Large intestine (tissue), 12 donors: ENCODE measurements around the gene SSNA1. TPM values are rescaled to one million over a fixed set of nuclear protein-coding genes. Genes with fewer than 3 reads are reported as not detected.

ENCODE experiments used
- DNase-seq, 2 donors: peaks; one replicate each; pipeline versions ENCODE4 v3.0.0 to v3.0.0-alpha.2; 2013
- H3K27ac ChIP-seq: one replicate; pipeline ENCODE4 v1.5.1; 2013; ENCODE audit warnings: low read length
- H3K27me3 ChIP-seq: 2 replicates; pipeline ENCODE4 v1.6.1; 2013; ENCODE audit warnings: low read length; ENCODE audit not compliant: control insufficient read depth, insufficient read depth
- H3K36me3 ChIP-seq: 2 replicates; pipeline ENCODE4 v1.6.1; 2013; ENCODE audit warnings: low read length; ENCODE audit not compliant: control insufficient read depth, insufficient read depth
- H3K4me1 ChIP-seq: one replicate; pipeline ENCODE4 v1.6.1; 2013; ENCODE audit warnings: low read length; ENCODE audit not compliant: control insufficient read depth, insufficient read depth
- H3K4me3 ChIP-seq: one replicate; pipeline ENCODE4 v1.5.1; 2013; ENCODE audit warnings: low read length
- H3K9me3 ChIP-seq: one replicate; pipeline ENCODE4 v1.6.1; 2013; ENCODE audit warnings: mild to moderate bottlenecking, low read depth, low read length, moderate library complexity; ENCODE audit not compliant: control insufficient read depth
- WGBS: methylation state at CpG from one replicate; pipeline ENCODE4 v1.1.5; 2013; ENCODE audit warnings: low lambda C conversion rate; ENCODE audit not compliant: insufficient coverage; 5-methylcytosine and 5-hydroxymethylcytosine counted together
- long read RNA-seq, 11 donors: transcript quantifications; one replicate each; lab custom pipeline, GENCODE V29; 2026
- polyA plus RNA-seq: library from polyadenylated mRNA; unstranded; fragments of 120-200 nt; gene quantifications from one replicate; pipeline ENCODE4 v1.2.1, GENCODE V29; 2013

Gene SSNA1
- 66.0 TPM for polyA plus RNA-seq
- long read RNA-seq, donor 1, transcript SSNA1-201 (3 exons, 896 nt), result major isoform, 14 of 16 reads
- long read RNA-seq, donor 1, partial matches to known transcripts, result 0 of 16 reads
- long read RNA-seq, donor 1, other reads (novel, unspliced or antisense), result 0 of 16 reads
- long read RNA-seq, donor 2, transcript SSNA1-201 (3 exons, 896 nt), result major isoform, 43 of 64 reads
- long read RNA-seq, donor 2, transcript SSNA1-202 (2 exons, 1,170 nt), result minor isoform, 21 of 64 reads
- long read RNA-seq, donor 2, partial matches to known transcripts, result 0 of 64 reads
- long read RNA-seq, donor 2, other reads (novel, unspliced or antisense), result 0 of 64 reads
- long read RNA-seq, donor 3, result 0 reads
- long read RNA-seq, donor 4, partial matches to known transcripts, result 0 of 3 reads
- long read RNA-seq, donor 4, other reads (novel, unspliced or antisense), result 0 of 3 reads
- long read RNA-seq, donor 5, transcript SSNA1-201 (3 exons, 896 nt), result major isoform, 11 of 18 reads
- long read RNA-seq, donor 5, partial matches to known transcripts, result 0 of 18 reads
- long read RNA-seq, donor 5, other reads (novel, unspliced or antisense), result 0 of 18 reads
- long read RNA-seq, donor 6, transcript SSNA1-202 (2 exons, 1,170 nt), result minor isoform, 18 of 47 reads
- long read RNA-seq, donor 6, transcript SSNA1-201 (3 exons, 896 nt), result major isoform, 28 of 47 reads
- long read RNA-seq, donor 6, partial matches to known transcripts, result 0 of 47 reads
- long read RNA-seq, donor 6, other reads (novel, unspliced or antisense), result 0 of 47 reads
- long read RNA-seq, donor 7, transcript SSNA1-201 (3 exons, 896 nt), result major isoform, 15 of 28 reads
- long read RNA-seq, donor 7, transcript SSNA1-202 (2 exons, 1,170 nt), result minor isoform, 12 of 28 reads
- long read RNA-seq, donor 7, partial matches to known transcripts, result 0 of 28 reads
- long read RNA-seq, donor 7, other reads (novel, unspliced or antisense), result 0 of 28 reads
- long read RNA-seq, donor 8, transcript SSNA1-202 (2 exons, 1,170 nt), result minor isoform, 27 of 60 reads
- long read RNA-seq, donor 8, transcript SSNA1-201 (3 exons, 896 nt), result major isoform, 31 of 60 reads
- long read RNA-seq, donor 8, partial matches to known transcripts, result 0 of 60 reads
- long read RNA-seq, donor 8, other reads (novel, unspliced or antisense), result 0 of 60 reads
- long read RNA-seq, donor 9, transcript SSNA1-201 (3 exons, 896 nt), result major isoform, 29 of 44 reads
- long read RNA-seq, donor 9, transcript SSNA1-202 (2 exons, 1,170 nt), result minor isoform, 14 of 44 reads
- long read RNA-seq, donor 9, partial matches to known transcripts, result 0 of 44 reads
- long read RNA-seq, donor 9, other reads (novel, unspliced or antisense), result 0 of 44 reads
- long read RNA-seq, donor 10, transcript SSNA1-201 (3 exons, 896 nt), result major isoform, 37 of 54 reads
- long read RNA-seq, donor 10, transcript SSNA1-202 (2 exons, 1,170 nt), result minor isoform, 15 of 54 reads
- long read RNA-seq, donor 10, partial matches to known transcripts, result 0 of 54 reads
- long read RNA-seq, donor 10, other reads (novel, unspliced or antisense), result 0 of 54 reads
- long read RNA-seq, donor 11, transcript SSNA1-202 (2 exons, 1,170 nt), result minor isoform, 9 of 22 reads
- long read RNA-seq, donor 11, transcript SSNA1-201 (3 exons, 896 nt), result major isoform, 11 of 22 reads
- long read RNA-seq, donor 11, partial matches to known transcripts, result 0 of 22 reads
- long read RNA-seq, donor 11, other reads (novel, unspliced or antisense), result 0 of 22 reads

DNA sequence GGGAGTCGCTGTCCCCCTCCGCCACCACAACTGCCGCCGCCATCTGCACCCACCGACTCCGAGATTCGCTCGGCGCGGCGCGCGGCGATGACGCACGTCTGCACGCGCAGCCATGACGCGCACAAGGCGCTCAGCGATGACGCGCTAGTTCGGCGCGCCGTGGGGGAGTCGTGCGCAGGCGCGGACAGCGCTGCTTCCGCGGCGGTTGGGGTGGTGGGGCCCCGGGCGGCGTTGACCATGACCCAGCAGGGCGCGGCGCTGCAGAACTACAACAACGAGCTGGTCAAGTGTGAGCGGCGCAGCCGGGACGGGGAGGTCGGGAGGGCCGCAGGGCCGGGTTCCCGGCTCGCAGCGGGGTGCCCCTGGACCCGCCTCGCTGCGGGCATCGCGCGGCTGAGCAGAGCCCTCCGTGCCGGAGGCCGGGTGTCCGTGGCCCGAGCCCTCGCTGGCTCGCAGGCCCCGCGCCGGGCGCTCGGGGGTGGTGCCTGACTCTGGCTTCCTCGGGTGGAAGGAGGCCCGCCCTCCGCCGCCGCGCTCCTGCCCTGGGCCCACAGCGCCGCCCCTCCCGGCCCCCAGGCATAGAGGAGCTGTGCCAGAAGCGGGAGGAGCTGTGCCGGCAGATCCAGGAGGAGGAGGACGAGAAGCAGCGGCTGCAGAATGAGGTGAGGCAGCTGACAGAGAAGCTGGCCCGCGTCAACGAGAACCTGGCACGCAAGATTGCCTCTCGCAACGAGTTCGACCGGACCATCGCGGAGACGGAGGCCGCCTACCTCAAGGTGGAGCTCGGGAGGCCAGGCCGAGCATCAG lies at the start of gene SSNA1, which contains the start of gene ANAPC2:
Gene SSNA1 (plus strand): TSS at position 187 of the 807 bp plus-strand sequence. CDS start 51 bp downstream, at position 238.
Gene ANAPC2 (minus strand): TSS at position 71 of the 807 bp plus-strand sequence. CDS start 28 bp downstream, at position 43.
- peak; percentile 96 to 98 for DNase-seq
- Histone ChIP-seq H3K4me3 (peak within 1 kb of the TSS; percentile 100), H3K27ac (peak within 1 kb of the TSS; percentile 82), H3K9me3 (no peaks in the 10 kb centered on the region), H3K36me3 (peaks cover 71% of the 10 kb centered on the region), H3K27me3 (no peaks in the 10 kb centered on the region), H3K4me1 (peaks cover 38% of the 10 kb centered on the region)
- WGBS, result no CpG with 5 or more reads among the region's 98 CpGs

DNA sequence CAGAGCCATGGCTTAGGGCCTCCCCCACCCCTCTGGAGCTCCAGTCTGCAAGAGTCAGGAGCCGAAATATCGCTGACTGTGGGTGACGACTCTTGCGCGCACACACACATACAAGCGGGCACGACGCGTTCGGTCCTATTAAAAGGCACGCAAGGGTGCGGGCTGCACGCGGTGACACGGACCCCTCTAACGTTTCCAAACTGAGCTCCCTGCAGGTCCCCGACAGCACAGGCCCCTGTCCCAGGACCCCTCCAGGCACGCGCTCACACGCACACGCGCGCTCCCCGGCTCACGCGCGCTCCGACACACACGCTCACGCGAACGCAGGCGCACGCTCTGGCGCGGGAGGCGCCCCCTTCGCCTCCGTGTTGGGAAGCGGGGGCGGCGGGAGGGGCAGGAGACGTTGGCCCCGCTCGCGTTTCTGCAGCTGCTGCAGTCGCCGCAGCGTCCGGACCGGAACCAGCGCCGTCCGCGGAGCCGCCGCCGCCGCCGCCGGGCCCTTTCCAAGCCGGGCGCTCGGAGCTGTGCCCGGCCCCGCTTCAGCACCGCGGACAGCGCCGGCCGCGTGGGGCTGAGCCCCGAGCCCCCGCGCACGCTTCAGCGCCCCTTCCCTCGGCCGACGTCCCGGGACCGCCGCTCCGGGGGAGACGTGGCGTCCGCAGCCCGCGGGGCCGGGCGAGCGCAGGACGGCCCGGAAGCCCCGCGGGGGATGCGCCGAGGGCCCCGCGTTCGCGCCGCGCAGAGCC lies 49.6 kb upstream of the SSNA1 start, which contains the start of gene GRIN1:
Gene GRIN1 (plus strand): TSS at position 433 of the 746 bp plus-strand sequence. CDS start 333 bp downstream, outside the sequence.
- Histone ChIP-seq H3K36me3 (no peaks in the 10 kb centered on the region), H3K4me3 (no peak within 1 kb of the TSS), H3K4me1 (peaks cover 4% of the 10 kb centered on the region), H3K27ac (no peak within 1 kb of the TSS), H3K27me3 (peaks cover 86% of the 10 kb centered on the region), H3K9me3 (peaks cover 5% of the 10 kb centered on the region)
- 0% methylated on average over 3 of the region's 104 CpGs for WGBS
- DNase-seq, result peak in 1 of 2 donors; percentile 48

DNA sequence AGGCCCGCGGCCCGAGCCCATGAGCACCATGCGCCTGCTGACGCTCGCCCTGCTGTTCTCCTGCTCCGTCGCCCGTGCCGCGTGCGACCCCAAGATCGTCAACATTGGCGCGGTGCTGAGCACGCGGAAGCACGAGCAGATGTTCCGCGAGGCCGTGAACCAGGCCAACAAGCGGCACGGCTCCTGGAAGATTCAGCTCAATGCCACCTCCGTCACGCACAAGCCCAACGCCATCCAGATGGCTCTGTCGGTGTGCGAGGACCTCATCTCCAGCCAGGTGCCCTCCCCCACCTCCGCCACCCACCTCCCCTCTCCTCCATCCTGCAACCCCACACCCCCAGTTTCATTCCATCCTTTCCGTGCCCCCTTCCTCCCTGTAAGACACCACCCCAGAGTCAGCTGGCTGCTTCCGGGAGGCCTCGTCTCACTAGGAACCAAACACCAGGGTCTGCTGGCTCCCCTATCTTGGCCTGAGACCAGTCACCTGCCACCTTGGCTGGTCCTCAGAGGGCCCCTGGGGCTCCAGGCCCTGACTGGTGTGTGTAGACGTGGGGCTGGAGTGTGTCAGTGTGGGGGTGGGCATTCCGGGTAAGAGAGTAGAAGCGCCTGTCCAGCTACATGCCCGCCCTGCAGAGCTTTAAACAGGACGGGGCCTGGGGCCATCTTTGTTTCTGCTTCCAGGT lies 48.9 kb upstream of the SSNA1 start:
- H3K27ac ChIP-seq, result no peak overlapping the region
- no CpG with 5 or more reads among the region's 37 CpGs for WGBS
- no peak for DNase-seq
- H3K4me1 ChIP-seq, result peaks cover 4% of the 10 kb centered on the region
- H3K9me3 ChIP-seq, result peaks cover 5% of the 10 kb centered on the region
- H3K4me3 ChIP-seq, result no peak overlapping the region
- H3K36me3 ChIP-seq, result no peaks in the 10 kb centered on the region
- peaks cover 85% of the 10 kb centered on the region for H3K27me3 ChIP-seq

GRCh38 chr9:137140151-137141012 lies 48.1 kb upstream of the SSNA1 start:
- H3K27ac ChIP-seq, result no peak overlapping the region
- peaks cover 82% of the 10 kb centered on the region for H3K27me3 ChIP-seq
- DNase-seq, result no peak
- no CpG with 5 or more reads among the region's 26 CpGs for WGBS
- peaks cover 4% of the 10 kb centered on the region for H3K4me1 ChIP-seq
- no peaks in the 10 kb centered on the region for H3K36me3 ChIP-seq
- H3K9me3 ChIP-seq, result peaks cover 5% of the 10 kb centered on the region
- no peak overlapping the region for H3K4me3 ChIP-seq

DNA sequence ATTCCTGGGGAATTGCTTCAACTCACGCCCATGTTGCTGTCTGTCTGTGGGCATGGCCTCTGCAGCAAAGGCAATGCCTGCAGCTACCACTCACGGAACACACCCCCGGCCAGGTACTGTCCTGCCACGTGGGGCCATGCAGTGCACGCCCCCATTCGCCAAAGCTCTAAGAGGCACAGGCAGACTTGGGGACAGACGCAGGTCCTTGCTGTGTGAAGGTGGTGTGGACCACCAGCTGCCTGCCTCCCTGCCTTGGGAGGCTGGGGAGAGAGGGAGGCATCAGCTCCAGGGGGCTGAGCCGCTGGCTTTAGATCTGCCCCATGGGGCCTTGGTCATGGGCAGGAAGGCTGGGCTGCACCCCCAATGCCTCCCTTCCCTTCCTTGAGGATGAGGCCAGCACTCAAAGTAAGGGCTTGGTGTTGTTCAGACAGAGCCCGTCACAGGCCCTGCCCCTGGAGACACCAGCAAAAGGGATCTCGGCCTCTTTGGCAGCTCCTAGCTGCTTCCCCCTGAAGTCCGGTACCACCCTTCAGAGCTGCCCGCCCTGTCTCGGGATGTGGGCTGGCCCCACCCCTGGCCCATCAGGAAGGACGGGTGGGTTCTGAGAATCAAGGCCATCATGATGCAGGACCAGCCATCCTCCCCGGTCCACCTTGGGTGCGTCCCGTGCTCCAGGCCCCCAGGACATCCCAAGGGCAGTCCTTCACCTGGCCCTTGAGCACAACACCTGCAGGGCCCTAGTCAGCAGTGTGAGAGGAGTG lies 47.2 kb upstream of the SSNA1 start:
- no peaks in the 10 kb centered on the region for H3K36me3 ChIP-seq
- peaks cover 80% of the 10 kb centered on the region for H3K27me3 ChIP-seq
- H3K4me1 ChIP-seq, result peaks cover 4% of the 10 kb centered on the region
- no CpG with 5 or more reads among the region's 17 CpGs for WGBS
- DNase-seq, result no peak
- peaks cover 4% of the 10 kb centered on the region for H3K9me3 ChIP-seq
- no peak overlapping the region for H3K4me3 ChIP-seq
- H3K27ac ChIP-seq, result no peak overlapping the region

DNA sequence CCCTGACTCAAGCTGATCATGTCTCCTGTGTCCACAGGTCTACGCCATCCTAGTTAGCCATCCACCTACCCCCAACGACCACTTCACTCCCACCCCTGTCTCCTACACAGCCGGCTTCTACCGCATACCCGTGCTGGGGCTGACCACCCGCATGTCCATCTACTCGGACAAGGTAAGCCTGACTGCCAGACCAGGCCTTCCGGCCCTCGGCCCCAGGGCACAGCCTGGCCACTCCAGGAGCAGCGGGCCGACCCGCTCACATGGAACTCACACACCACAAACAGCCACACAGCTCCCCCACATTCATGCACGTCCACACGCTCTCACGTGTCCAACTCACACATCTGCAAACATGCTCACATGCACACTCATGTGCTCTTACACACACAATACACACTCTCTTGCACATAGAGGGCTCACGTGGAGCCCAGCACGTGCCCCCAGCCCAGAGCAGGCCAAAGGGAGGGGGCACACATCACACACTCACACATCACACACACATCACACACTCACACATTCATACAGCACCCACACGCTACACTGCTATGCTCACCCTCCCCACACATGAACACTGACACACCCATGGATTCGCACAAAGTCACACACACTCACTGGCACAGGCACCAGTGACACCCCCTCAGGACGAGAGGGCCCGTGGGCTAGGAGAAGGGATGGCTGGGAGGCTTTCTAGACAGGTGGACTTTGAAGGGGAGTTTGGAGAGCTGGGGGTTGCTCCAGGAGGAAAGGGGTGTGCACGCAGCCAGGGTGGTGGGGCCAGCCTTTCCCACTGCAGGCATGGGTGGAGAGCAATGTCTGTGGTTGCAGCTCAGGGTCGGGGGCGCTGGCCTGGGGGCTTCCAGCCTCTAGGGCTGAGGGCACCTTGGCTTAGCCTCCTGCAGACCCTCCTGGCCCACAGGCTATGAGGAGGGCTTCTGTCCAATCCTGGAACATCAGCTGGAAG lies 46.2 kb upstream of the SSNA1 start:
- H3K9me3 ChIP-seq, result no peaks in the 10 kb centered on the region
- no peak overlapping the region for H3K4me3 ChIP-seq
- H3K27ac ChIP-seq, result no peak overlapping the region
- WGBS, result no CpG with 5 or more reads among the region's 24 CpGs
- peaks cover 77% of the 10 kb centered on the region for H3K27me3 ChIP-seq
- H3K4me1 ChIP-seq, result peaks cover 4% of the 10 kb centered on the region
- DNase-seq, result no peak
- H3K36me3 ChIP-seq, result no peaks in the 10 kb centered on the region
